Duodenal mucosa (tissue), 2 donors: ENCODE measurements around the gene MARK2.
A peak's percentile ranks its signal among the peaks of the same experiment; 100 is the strongest.

Experiments used
- H3K27ac ChIP-seq: one replicate; pipeline ENCODE4 v1.7.0; 2013; ENCODE audit warnings: low read depth, low read length
- H3K27me3 ChIP-seq, 2 donors: one replicate each; pipeline ENCODE4 v1.7.0; 2013; ENCODE audit warnings: low read length in 2 of 2, control low read depth in 1 of 2; ENCODE audit not compliant: insufficient read depth in 2 of 2, control insufficient read depth in 1 of 2
- H3K36me3 ChIP-seq, 2 donors: one replicate each; pipeline ENCODE4 v1.7.0; 2013; ENCODE audit warnings: low read length in 2 of 2, control low read depth in 1 of 2; ENCODE audit not compliant: insufficient read depth in 2 of 2, control insufficient read depth in 1 of 2
- H3K4me1 ChIP-seq, 2 donors: one replicate each; pipeline ENCODE4 v1.7.0; 2013; ENCODE audit warnings: low read length in 2 of 2, control low read depth in 1 of 2; ENCODE audit not compliant: insufficient read depth in 2 of 2, control insufficient read depth in 1 of 2
- H3K4me3 ChIP-seq, 2 donors: one replicate each; pipeline ENCODE4 v1.7.0; 2013; ENCODE audit warnings: low read length in 2 of 2, low read depth in 1 of 2
- H3K9ac ChIP-seq, 2 donors: one replicate each; pipeline ENCODE4 v1.7.0; 2013; ENCODE audit warnings: low read length in 2 of 2, low read depth in 1 of 2
- H3K9me3 ChIP-seq, 2 donors: one replicate each; pipeline ENCODE4 v1.7.0; 2013; ENCODE audit warnings: low read length in 2 of 2, control low read depth in 1 of 2; ENCODE audit not compliant: control insufficient read depth in 1 of 2

MARK2 gene

GRCh38 chr11:63937713-63938478 lies 99.0 kb downstream of the MARK2 start:
- H3K36me3 ChIP-seq = no peaks in the 10 kb centered on the region
- no peaks in the 10 kb centered on the region for H3K9me3 ChIP-seq
- peak overlapping the region; percentile 84 for H3K4me3 ChIP-seq
- H3K4me1 ChIP-seq = peaks cover 29 to 38% of the 10 kb centered on the region in 2 donors
- H3K27me3 ChIP-seq = no peaks in the 10 kb centered on the region
- H3K27ac ChIP-seq = no peak overlapping the region
- H3K9ac ChIP-seq = peak overlapping the region; percentile 42 to 80

DNA sequence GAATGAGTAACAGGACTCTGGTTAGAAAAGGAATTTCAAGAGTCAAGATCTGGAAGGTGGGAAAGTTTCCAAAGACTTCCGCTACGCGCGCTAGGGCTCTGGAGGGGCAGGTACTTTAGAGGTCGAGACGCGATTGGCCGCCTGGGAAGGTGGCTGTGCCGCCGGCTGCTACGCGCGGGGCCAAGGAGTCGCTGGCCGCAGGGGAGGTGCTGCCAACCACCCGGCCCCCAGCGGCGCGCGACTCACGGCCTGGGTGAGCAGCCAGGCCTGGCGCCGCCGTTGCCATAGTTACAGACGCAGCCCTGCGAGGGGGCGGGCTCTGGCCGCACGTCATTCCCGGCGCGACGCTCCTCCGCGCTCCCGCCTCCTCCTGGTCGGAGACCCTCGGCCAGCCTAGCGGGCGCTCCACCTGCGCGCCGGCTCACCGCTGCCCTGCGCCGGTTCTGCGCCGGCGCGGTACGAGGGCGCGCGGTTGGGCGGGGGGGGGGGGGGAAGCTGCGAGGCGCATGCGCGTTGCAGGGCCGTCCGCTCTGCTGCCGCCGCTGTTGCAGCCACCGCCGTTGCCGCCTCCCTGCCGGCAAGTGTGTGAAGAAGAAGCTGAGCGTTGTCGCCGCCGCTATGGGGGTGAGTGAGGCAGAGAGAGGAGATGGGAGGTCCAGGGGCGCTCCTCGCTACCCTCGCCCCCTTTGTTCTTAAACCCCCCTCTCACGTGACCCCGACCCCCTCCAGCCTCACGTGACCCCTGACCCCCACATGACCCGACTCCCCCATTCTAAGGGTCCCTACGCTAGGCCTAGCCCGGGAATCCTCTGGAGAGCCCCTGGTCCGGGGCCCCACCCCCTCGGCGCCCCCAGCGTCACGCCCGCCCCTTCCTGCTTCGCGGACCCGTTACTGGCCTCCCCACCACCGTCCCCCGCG lies 99.8 kb downstream of the MARK2 start, which contains the start of gene NAA40:
NAA40 (plus strand) TSS at position 524 of the 918 bp plus-strand sequence; CDS start at position 619, 95 bp downstream.
- H3K9ac ChIP-seq = peak within 1 kb of the TSS; percentile 77 to 80
- H3K27me3 ChIP-seq = no peaks in the 10 kb centered on the region
- no peak within 1 kb of the TSS for H3K27ac ChIP-seq
- peak within 1 kb of the TSS; percentile 85 to 87 for H3K4me3 ChIP-seq
- no peaks in the 10 kb centered on the region for H3K9me3 ChIP-seq
- H3K36me3 ChIP-seq = no peaks in the 10 kb centered on the region
- H3K4me1 ChIP-seq = peaks cover 38 to 46% of the 10 kb centered on the region in 2 donors

GRCh38 chr11:63939397-63939891 lies 100.5 kb downstream of the MARK2 start:
- no peaks in the 10 kb centered on the region for H3K27me3 ChIP-seq
- peak overlapping the region; percentile 85 to 87 for H3K4me3 ChIP-seq
- peaks cover 43 to 48% of the 10 kb centered on the region in 2 donors for H3K4me1 ChIP-seq
- no peaks in the 10 kb centered on the region for H3K36me3 ChIP-seq
- H3K27ac ChIP-seq = no peak overlapping the region
- peak overlapping the region; percentile 59 to 77 for H3K9ac ChIP-seq
- H3K9me3 ChIP-seq = no peaks in the 10 kb centered on the region

DNA sequence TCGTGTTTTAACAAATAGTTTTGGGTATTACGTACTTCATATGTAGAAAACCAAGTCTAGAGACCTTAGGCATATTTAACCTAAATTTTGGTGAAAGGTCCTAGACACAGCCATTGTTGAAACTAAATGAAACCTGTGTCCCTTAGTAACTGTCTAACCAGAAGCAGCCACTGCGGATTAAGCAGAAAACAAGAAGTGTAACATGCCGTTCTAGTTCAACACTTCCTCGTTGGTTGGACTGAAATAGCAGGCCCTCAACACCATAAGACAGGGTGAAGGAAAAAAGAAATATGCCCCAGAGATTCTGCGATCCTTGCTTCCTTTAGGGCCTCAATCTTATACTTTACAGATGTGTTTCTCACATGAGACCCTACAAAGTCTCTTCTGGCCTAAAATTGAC lies 101.9 kb downstream of the MARK2 start:
- no peak overlapping the region for H3K4me3 ChIP-seq
- H3K27me3 ChIP-seq = no peaks in the 10 kb centered on the region
- no peaks in the 10 kb centered on the region for H3K9me3 ChIP-seq
- peaks cover 53 to 61% of the 10 kb centered on the region in 2 donors for H3K4me1 ChIP-seq
- H3K27ac ChIP-seq = no peak overlapping the region
- no peak overlapping the region for H3K9ac ChIP-seq
- no peaks in the 10 kb centered on the region for H3K36me3 ChIP-seq

DNA sequence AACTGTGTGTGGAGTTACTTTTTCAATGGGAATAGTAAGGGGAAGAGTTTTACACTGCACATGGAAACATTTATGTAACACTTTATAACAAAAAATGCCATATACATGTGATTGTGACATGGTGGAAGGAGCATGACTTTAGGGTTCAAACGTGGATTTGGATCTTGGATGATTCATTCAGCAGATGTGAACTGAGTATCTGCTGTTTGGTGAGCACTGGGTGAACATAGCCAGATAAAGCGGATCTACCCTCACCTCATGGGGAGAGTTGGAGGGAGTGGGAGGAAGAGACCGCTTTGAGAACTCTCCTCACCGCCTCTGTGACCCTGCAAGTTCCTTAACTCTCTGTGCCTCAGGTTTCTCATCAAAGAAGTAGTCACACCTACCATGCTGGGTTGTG lies 103.0 kb downstream of the MARK2 start:
- Histone ChIP-seq H3K9me3 (no peaks in the 10 kb centered on the region), H3K4me3 (no peak overlapping the region), H3K27ac (no peak overlapping the region), H3K4me1 (peaks cover 53 to 61% of the 10 kb centered on the region in 2 donors), H3K36me3 (peaks cover 4 to 6% of the 10 kb centered on the region in 2 donors), H3K27me3 (no peaks in the 10 kb centered on the region), H3K9ac (no peak overlapping the region)

DNA sequence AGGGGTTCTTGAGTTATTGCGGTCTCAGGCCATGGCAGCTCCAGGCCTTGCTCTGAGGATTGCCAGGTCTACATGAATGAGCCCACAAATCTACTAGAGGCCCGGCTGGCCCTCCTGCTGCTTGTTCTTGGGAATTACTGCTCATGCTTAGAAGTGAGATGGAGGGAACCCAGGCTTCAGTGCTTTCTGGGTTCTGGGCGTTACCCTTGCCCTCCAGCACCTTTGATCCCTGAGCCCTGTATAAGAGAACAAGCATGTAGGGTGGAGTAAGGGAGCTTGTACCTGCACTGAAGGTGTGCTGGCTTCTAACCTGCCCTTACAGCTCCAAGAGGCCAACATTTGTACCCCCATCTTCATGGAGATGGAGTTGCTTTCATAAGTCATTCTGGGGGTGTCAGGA lies 103.9 kb downstream of the MARK2 start:
- H3K4me1 ChIP-seq = peaks cover 53 to 61% of the 10 kb centered on the region in 2 donors

DNA sequence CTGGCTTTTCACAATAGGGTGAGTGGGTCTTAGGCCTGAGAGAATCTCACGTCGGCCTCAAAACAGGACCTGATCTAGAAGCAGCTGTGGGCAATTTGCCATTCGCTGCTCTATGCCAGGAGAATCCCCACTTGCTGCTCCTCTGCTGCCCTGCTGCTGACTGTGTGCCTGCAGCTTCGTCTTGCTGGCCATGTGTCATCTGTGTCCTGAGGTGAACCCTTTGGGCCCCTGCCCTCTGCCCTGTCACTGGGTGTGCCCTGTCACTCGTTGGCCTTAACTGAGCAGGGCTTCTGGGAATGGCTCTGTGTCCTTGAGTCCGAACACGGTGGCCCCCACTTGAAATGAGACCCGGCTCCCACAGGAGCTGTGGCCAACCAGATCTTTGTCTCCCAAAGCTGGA lies 106.1 kb downstream of the MARK2 start:
- Histone ChIP-seq H3K27ac (no peak overlapping the region), H3K9me3 (no peaks in the 10 kb centered on the region), H3K4me3 (no peak overlapping the region), H3K27me3 (no peaks in the 10 kb centered on the region), H3K9ac (peak overlapping the region in 1 of 2 donors; percentile 60), H3K36me3 (peaks cover 4 to 12% of the 10 kb centered on the region in 2 donors), H3K4me1 (peaks cover 49% of the 10 kb centered on the region in 2 donors)

More for the DNA sequence above, 103.9 kb downstream of the MARK2 start:
- Histone ChIP-seq H3K9me3 (no peaks in the 10 kb centered on the region), H3K4me3 (peak overlapping the region in 1 of 2 donors; percentile 6), H3K27ac (no peak overlapping the region), H3K9ac (peak overlapping the region in 1 of 2 donors; percentile 13), H3K27me3 (no peaks in the 10 kb centered on the region), H3K36me3 (peaks cover 4 to 6% of the 10 kb centered on the region in 2 donors)

DNA sequence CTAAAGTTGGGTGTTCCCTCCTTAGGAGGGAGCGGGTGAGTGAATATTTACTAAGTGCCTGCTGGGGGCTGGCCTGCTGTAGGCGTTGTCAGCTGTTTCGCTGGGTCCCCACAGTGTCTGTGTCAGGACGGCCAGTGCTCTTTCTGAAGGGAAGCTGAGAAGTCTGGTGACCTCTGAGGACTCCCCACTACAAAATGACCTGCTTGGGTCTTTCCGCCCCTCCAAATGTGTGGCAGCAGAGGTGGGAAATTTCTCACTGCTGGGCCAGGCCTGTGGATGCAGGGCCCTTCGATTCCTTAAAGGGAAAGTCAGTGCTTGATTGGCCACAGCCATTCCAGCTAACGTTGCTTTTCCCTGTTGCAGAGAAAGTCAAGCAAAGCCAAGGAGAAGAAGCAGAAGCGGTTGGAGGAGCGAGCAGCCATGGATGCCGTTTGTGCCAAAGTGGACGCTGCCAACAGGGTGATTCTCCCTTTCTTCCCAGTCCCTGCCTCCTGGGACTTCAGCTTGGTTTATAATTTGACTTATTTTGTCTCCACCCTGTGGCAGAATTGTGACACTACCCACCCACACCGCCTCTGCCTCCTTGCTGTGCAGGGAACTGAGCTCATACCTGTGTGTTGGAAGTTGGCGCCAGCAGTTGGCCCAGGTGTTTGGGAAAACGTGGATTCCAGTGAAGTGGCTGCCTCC lies 106.7 kb downstream of the MARK2 start:
- peaks cover 43% of the 10 kb centered on the region in 2 donors for H3K4me1 ChIP-seq
- H3K9me3 ChIP-seq = no peaks in the 10 kb centered on the region
- no peaks in the 10 kb centered on the region for H3K27me3 ChIP-seq
- H3K27ac ChIP-seq = no peak overlapping the region
- H3K36me3 ChIP-seq = peaks cover 4 to 12% of the 10 kb centered on the region in 2 donors
- peak overlapping the region; percentile 33 to 60 for H3K9ac ChIP-seq
- peak overlapping the region in 1 of 2 donors; percentile 8 for H3K4me3 ChIP-seq

GRCh38 chr11:63951779-63952536 lies 113.0 kb downstream of the MARK2 start:
- no peaks in the 10 kb centered on the region for H3K9me3 ChIP-seq
- H3K27ac ChIP-seq = no peak overlapping the region
- no peaks in the 10 kb centered on the region for H3K27me3 ChIP-seq
- peaks cover 0 to 9% of the 10 kb centered on the region in 2 donors for H3K4me1 ChIP-seq
- no peak overlapping the region for H3K4me3 ChIP-seq
- no peak overlapping the region for H3K9ac ChIP-seq
- peaks cover 9 to 51% of the 10 kb centered on the region in 2 donors for H3K36me3 ChIP-seq
